ENCODE data around the gene EPHA7.

GRCh38 chr6:93293460-93293859 lies 125.9 kb downstream of the EPHA7 start:
- TF ChIP-seq CTCF (conservative IDR thresholded peaks at IDR 0.05; ENCODE audit: low read length) (no peak), EZH2phosphoT487 (IDR thresholded peaks at IDR 0.05; ENCODE audit: borderline replicate concordance, low read depth, low read length) (no peak)

Data from OCI-LY7 (cell line).